H1 (cell line): Measurements from ENCODE around the gene NR4A1. TPM values are rescaled to one million over a fixed set of nuclear protein-coding genes. Genes with fewer than 3 reads are reported as not detected.

ENCODE experiments used
- HDAC2 ChIP-seq, 2 experiments: fragments of 300-600 bp in 1 of 2; sonication (generic) in 1 of 2; IDR thresholded peaks; 2 replicates each; pipeline ENCODE4 v1.6.1; 2011 to 2012; ENCODE audit warnings: low read depth in 2 of 2, low read length in 2 of 2, mild to moderate bottlenecking in 2 of 2, moderate library complexity in 2 of 2, borderline replicate concordance in 1 of 2, inconsistent platforms in 1 of 2
- SIRT6 ChIP-seq: IDR thresholded peaks from one replicate; pipeline ENCODE4 v1.7.1; 2012; ENCODE audit warnings: low read length, inconsistent platforms
- polyA plus RNA-seq, 7 experiments: library from polyadenylated mRNA; depleted of rRNA in 3 of 7; stranded (reverse) in 5 of 7; unstranded in 2 of 7; fragments of >200 nt in 5 of 7; fragments of 200-250 nt in 2 of 7; gene quantifications; 1 replicate in 5 of 7; 2 replicates in 1 of 7; 4 replicates in 1 of 7; pipeline versions ENCODE4 v1.2.1 to v1.2.3, GENCODE V29; 2011 to 2013; ENCODE audit warnings: missing spikeins in 2 of 7, mixed read lengths in 2 of 7
- total RNA-seq: library from RNA; stranded (reverse); fragmentation: NEBNext Ultra II Directional; extraction: Animal tissue kit (Norgen Biotek cat#: 25700); gene quantifications from 2 replicates; pipeline ENCODE4 v1.2.1, GENCODE V29; 2021

NR4A1 gene
- total and polyA plus RNA-seq, 2 of the 8 experiments (the other 6 are each of a cell fraction or from before 2014, with no cell fraction given): 18.7 to 23.3 TPM

GRCh38 chr12:52007158-52007921, 43.9 kb upstream of the NR4A1 start (continued):
- no peak for TF ChIP-seq HDAC2 (IDR thresholded peaks at IDR 0.05; ENCODE audit: borderline replicate concordance in 1 of 2, low read depth in 2 of 2, low read length in 2 of 2)
- TF ChIP-seq SIRT6: no peak
